CD4-positive, alpha-beta T cell (primary cell): Measurements from ENCODE around the gene GBGT1. TPM values are rescaled to one million over a fixed set of nuclear protein-coding genes. Genes with fewer than 3 reads are reported as not detected.

Source experiments
- ATAC-seq: fragments of 200-7000 bp; cut with Tn5 transposase; one replicate; pipeline ENCODE4 v1.10.0; 2022; ENCODE audit warnings: mild to moderate bottlenecking; ENCODE audit not compliant: poor library complexity
- CTCF ChIA-PET: fragments of 350-600 bp; sonication (Branson Sonifier 250); formaldehyde crosslinking; loops from one replicate; lab custom pipeline; 2021; ENCODE audit warnings: antibody characterized with exemption, inconsistent platforms; lab: Charles Lee
- POLR2A ChIA-PET: fragments of 350-600 bp; sonication (Branson Sonifier 250); formaldehyde crosslinking; loops from one replicate; lab custom pipeline; 2021; ENCODE audit warnings: antibody characterized with exemption, inconsistent platforms; lab: Charles Lee
- DNase-seq, 14 experiments: peaks; one replicate each; pipeline ENCODE4 v3.0.0-alpha.2; 2013 to 2020; ENCODE audit warnings: mixed read lengths in 2 of 14
- H3K27ac ChIP-seq, 2 donors: one replicate each; pipeline versions ENCODE4 v1.5.1 to v1.7.0; 2013; ENCODE audit warnings: low read length in 2 of 2, low read depth in 1 of 2, mild to moderate bottlenecking in 1 of 2
- H3K27me3 ChIP-seq, 2 experiments: 1 replicate in 1 of 2; 2 replicates in 1 of 2; pipeline versions ENCODE4 v1.6.1 to v1.7.0; 2013; ENCODE audit warnings: low read length in 2 of 2, control low read depth in 1 of 2, mild to moderate bottlenecking in 1 of 2, moderate library complexity in 1 of 2; ENCODE audit not compliant: insufficient read depth in 2 of 2, control insufficient read depth in 1 of 2
- H3K36me3 ChIP-seq: one replicate; pipeline ENCODE4 v1.6.1; 2013; ENCODE audit warnings: low read length, control low read depth; ENCODE audit not compliant: insufficient read depth
- H3K4me1 ChIP-seq: one replicate; pipeline ENCODE4 v1.6.1; 2013; ENCODE audit warnings: low read length, control low read depth; ENCODE audit not compliant: insufficient read depth
- H3K4me3 ChIP-seq: one replicate; pipeline ENCODE4 v1.5.1; 2013; ENCODE audit warnings: mild to moderate bottlenecking, low read length, moderate library complexity
- H3K9me3 ChIP-seq, 2 experiments: 1 replicate in 1 of 2; 2 replicates in 1 of 2; pipeline versions ENCODE4 v1.6.1 to v1.7.0; 2013; ENCODE audit warnings: low read length in 2 of 2, mild to moderate bottlenecking in 2 of 2, control low read depth in 1 of 2, moderate library complexity in 1 of 2; ENCODE audit not compliant: control insufficient read depth in 1 of 2, insufficient read depth in 1 of 2
- H3K27ac Mint-ChIP-seq: one replicate; pipeline ENCODE4 v1.8.0; 2020; ENCODE audit warnings: mixed read lengths
- H3K27me3 Mint-ChIP-seq: one replicate; pipeline ENCODE4 v1.8.0; 2021; ENCODE audit warnings: mixed read lengths
- H3K36me3 Mint-ChIP-seq: one replicate; pipeline ENCODE4 v1.8.0; 2021; ENCODE audit warnings: low read depth, mixed read lengths
- H3K4me1 Mint-ChIP-seq: one replicate; pipeline ENCODE4 v1.8.0; 2021; ENCODE audit warnings: low read depth, mixed read lengths
- H3K4me3 Mint-ChIP-seq: one replicate; pipeline ENCODE4 v1.8.0; 2020; ENCODE audit warnings: mild to moderate bottlenecking, mixed read lengths
- H3K9me3 Mint-ChIP-seq: one replicate; pipeline ENCODE4 v1.8.0; 2020; ENCODE audit warnings: mixed read lengths
- intact Hi-C, 2 experiments: fragments of 100-400 bp; cut with DNase I in 1 of 2; cut with micrococcal nuclease in 1 of 2; formaldehyde crosslinking; loops; one replicate each; pipeline versions ENCODE4 v1.15.1 to v1.9.0; 2023 to 2025; cut with DNase I, micrococcal nuclease
- total RNA-seq, 174 experiments: library from RNA in 2 of 174; stranded (reverse) in 2 of 174; gene quantifications; one replicate each; pipeline ENCODE4 v1.2.3 and lab custom pipeline; 2021 to 2026
- TF ChIP-seq, protein P1 (sequence below): fragments of 200-600 bp; IDR thresholded peaks from one replicate; pipeline ENCODE4 v1.8.0; 2022; ENCODE audit warnings: antibody characterized with exemption, mild to moderate bottlenecking

Gene GBGT1
- total RNA-seq, 2 experiments from 2014 or later, result 1.3 to 1.8 TPM

DNA sequence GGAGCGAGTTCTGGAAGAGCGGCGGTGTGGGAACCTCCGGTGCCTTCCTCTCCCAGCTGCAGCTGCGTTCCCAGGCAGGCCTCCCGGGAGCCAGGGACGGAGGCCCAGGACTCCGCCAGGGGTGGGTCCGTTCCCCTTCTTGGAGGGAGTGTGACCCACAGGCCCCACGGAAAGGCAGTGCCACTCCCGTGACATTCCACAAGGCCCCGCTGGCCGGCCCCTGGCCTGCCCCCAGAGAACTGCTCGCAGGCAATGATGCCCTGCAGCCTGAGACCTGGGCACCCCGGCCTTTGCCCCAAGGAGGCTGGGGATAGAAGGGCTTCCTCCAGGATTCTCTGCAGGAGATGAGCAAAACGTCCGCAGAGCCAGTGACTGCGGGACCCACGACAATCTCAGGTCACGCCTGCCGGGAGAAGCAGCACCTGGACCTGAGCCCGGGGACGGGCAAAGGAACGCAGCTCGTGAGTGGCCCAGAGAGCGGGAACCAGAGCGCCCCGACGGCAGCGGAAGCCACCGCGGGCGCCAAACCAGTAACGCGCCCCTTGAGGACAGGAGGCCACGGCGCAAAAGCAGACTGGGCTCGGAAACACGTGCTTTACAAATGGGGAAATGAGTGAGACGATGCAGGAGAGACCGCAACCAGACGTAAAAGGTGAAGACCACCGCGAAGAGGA lies 36.1 kb upstream of the GBGT1 start:
- H3K4me3 ChIP-seq, result peak overlapping the region; percentile 34
- peak overlapping the region; percentile 58 for H3K27ac Mint-ChIP-seq

GRCh38 chr9:133195029-133195428 lies 31.3 kb upstream of the GBGT1 start:
- ChIA-PET POLR2A (no interaction called here), CTCF (interaction anchor here (1.0 kb wide), 1 partner anchor 9 kb away, joined by 4 read pairs; no protein-coding TSS in a partner anchor)
- ATAC-seq, result no peak
- Histone ChIP-seq H3K27me3 (peaks cover 8 to 10% of the 10 kb centered on the region in 2 experiments), H3K4me3 (no peak overlapping the region), H3K27ac (no peak overlapping the region), H3K4me1 (peaks cover 2% of the 10 kb centered on the region), H3K36me3 (no peaks in the 10 kb centered on the region), H3K9me3 (peaks cover 0 to 12% of the 10 kb centered on the region in 2 experiments)
- H3K4me1 Mint-ChIP-seq, result peaks cover 8% of the 10 kb centered on the region
- H3K27ac Mint-ChIP-seq, result no peak overlapping the region
- intact Hi-C loops, result no loop called here
- H3K27me3 Mint-ChIP-seq, result no peaks in the 10 kb centered on the region
- no peaks in the 10 kb centered on the region for H3K36me3 Mint-ChIP-seq
- no peak for DNase-seq
- TF ChIP-seq, protein P1, sequence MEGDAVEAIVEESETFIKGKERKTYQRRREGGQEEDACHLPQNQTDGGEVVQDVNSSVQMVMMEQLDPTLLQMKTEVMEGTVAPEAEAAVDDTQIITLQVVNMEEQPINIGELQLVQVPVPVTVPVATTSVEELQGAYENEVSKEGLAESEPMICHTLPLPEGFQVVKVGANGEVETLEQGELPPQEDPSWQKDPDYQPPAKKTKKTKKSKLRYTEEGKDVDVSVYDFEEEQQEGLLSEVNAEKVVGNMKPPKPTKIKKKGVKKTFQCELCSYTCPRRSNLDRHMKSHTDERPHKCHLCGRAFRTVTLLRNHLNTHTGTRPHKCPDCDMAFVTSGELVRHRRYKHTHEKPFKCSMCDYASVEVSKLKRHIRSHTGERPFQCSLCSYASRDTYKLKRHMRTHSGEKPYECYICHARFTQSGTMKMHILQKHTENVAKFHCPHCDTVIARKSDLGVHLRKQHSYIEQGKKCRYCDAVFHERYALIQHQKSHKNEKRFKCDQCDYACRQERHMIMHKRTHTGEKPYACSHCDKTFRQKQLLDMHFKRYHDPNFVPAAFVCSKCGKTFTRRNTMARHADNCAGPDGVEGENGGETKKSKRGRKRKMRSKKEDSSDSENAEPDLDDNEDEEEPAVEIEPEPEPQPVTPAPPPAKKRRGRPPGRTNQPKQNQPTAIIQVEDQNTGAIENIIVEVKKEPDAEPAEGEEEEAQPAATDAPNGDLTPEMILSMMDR, result no peak
- H3K4me3 Mint-ChIP-seq, result no peak overlapping the region
- H3K9me3 Mint-ChIP-seq, result no peaks in the 10 kb centered on the region

More for the DNA sequence above, 36.1 kb upstream of the GBGT1 start:
- Histone ChIP-seq H3K4me1 (peaks cover 2% of the 10 kb centered on the region), H3K27ac (peak overlapping the region in 1 of 2 donors; percentile 7), H3K27me3 (peaks cover 2 to 8% of the 10 kb centered on the region in 2 experiments), H3K9me3 (peaks cover 0 to 9% of the 10 kb centered on the region in 2 experiments), H3K36me3 (no peaks in the 10 kb centered on the region)
- TF ChIP-seq, protein P1, result peak; percentile 58
- ATAC-seq (peak; percentile 96), DNase-seq (peak in 9 of 14 experiments; percentile 31 to 66 (median 43))
- ChIA-PET POLR2A (interaction anchor here (1.1 kb wide), 1 partner anchor 169 kb away, joined by 3 read pairs; the partner anchor contains the start of gene GTF3C5), CTCF (interaction anchor here (1.3 kb wide), 2 partner anchors 14 to 39 kb away, joined by 3 read pairs; no protein-coding TSS in a partner anchor)
- Mint-ChIP-seq H3K27me3 (peaks cover 5% of the 10 kb centered on the region), H3K36me3 (no peaks in the 10 kb centered on the region), H3K9me3 (no peaks in the 10 kb centered on the region), H3K4me3 (peak overlapping the region; percentile 81), H3K4me1 (peaks cover 10% of the 10 kb centered on the region)
- intact Hi-C loops, result loop anchor here in 1 of 2 experiments (1.0 kb wide), 1 partner anchor 13 kb away; no protein-coding TSS in a partner anchor

DNA sequence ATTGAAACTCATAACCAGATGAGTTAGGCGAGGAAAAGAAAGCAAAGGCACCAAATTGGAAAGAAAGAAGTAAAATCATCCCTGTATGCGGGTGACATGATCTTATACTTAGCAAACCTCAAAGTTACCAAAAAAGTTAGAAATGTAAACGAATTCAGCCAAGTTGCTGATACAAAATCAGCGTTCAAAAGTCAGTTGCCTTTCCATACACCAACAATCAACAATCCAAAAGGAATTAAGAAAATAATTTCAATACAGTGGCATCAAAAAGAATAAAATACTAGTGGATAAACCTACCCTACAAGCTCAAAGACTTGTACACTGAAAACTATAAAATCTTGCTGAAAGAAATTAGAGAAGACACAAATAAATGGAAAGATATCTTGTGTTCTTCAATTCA lies 30.9 kb upstream of the GBGT1 start:
- Histone ChIP-seq H3K9me3 (peaks cover 0 to 8% of the 10 kb centered on the region in 2 experiments), H3K4me1 (peaks cover 2% of the 10 kb centered on the region), H3K27ac (no peak overlapping the region), H3K4me3 (no peak overlapping the region), H3K36me3 (no peaks in the 10 kb centered on the region), H3K27me3 (peaks cover 8% of the 10 kb centered on the region in 2 experiments)
- intact Hi-C loops, result no loop called here
- ATAC-seq, result no peak
- TF ChIP-seq, protein P1, result no peak
- ChIA-PET CTCF (interaction anchor here (1.0 kb wide), 1 partner anchor 9 kb away, joined by 4 read pairs; no protein-coding TSS in a partner anchor), POLR2A (no interaction called here)
- Mint-ChIP-seq H3K4me3 (no peak overlapping the region), H3K36me3 (no peaks in the 10 kb centered on the region), H3K4me1 (peaks cover 5% of the 10 kb centered on the region), H3K27me3 (no peaks in the 10 kb centered on the region), H3K27ac (no peak overlapping the region), H3K9me3 (no peaks in the 10 kb centered on the region)
- DNase-seq, result no peak
